Sigmoid colon (tissue), 7 donors: ENCODE data around the gene TSSK2. TPM values are rescaled to one million over a fixed set of nuclear protein-coding genes. Genes with fewer than 3 reads are reported as not detected.

Source experiments
- DNase-seq: peaks from one replicate; pipeline ENCODE4 v3.0.0-alpha.2; 2019
- H3K27ac ChIP-seq, 4 donors: fragments of 200-600 bp; sonication (generic); one replicate each; pipeline ENCODE4 v1.5.1; 2016 to 2019; ENCODE audit warnings: mild to moderate bottlenecking in 1 of 4
- H3K27me3 ChIP-seq, 3 donors: fragments of 200-600 bp; sonication (generic); one replicate each; pipeline ENCODE4 v1.5.1; 2019; ENCODE audit warnings: mild to moderate bottlenecking in 1 of 3
- H3K36me3 ChIP-seq, 4 donors: fragments of 200-600 bp; sonication (generic); one replicate each; pipeline ENCODE4 v1.5.1; 2016 to 2019
- H3K4me1 ChIP-seq, 4 donors: fragments of 200-600 bp; sonication (generic); one replicate each; pipeline ENCODE4 v1.5.1; 2017 to 2019
- H3K4me3 ChIP-seq, 4 donors: fragments of 200-600 bp; sonication (generic); one replicate each; pipeline ENCODE4 v1.5.1; 2017 to 2019; ENCODE audit warnings: mild to moderate bottlenecking in 2 of 4, moderate library complexity in 1 of 4
- H3K9me3 ChIP-seq, 4 donors: fragments of 200-600 bp in 3 of 4; sonication (generic) in 3 of 4; one replicate each; pipeline versions ENCODE4 v1.5.1 to v1.6.1; 2013 to 2019
- EP300 ChIP-seq, 4 donors: sonication (generic); formaldehyde crosslinking; IDR thresholded peaks; one replicate each; pipeline ENCODE4 v1.6.1; 2017; ENCODE audit warnings: antibody characterized with exemption in 4 of 4
- POLR2A ChIP-seq, 2 donors: fragments of 450-650 bp; IDR thresholded peaks; one replicate each; pipeline ENCODE4 v1.6.1; 2016; ENCODE audit warnings: antibody characterized with exemption in 2 of 2, mild to moderate bottlenecking in 2 of 2, moderate library complexity in 2 of 2
- POLR2AphosphoS5 ChIP-seq, 4 donors: sonication (generic); formaldehyde crosslinking; IDR thresholded peaks; one replicate each; pipeline ENCODE4 v1.6.1; 2017; ENCODE audit warnings: antibody characterized with exemption in 4 of 4
- WGBS, 2 donors: extraction: QIAGEN DNeasy Blood & Tissue Kit; methylation state at CpG; one replicate each; pipeline ENCODE4 v1.1.7; 2013; 5-methylcytosine and 5-hydroxymethylcytosine counted together
- intact Hi-C: fragments of 100-400 bp; cut with DNase I; formaldehyde crosslinking; loops from one replicate; pipeline ENCODE4 v1.15.1; 2023
- polyA plus RNA-seq, 3 donors: library from polyadenylated mRNA; stranded (reverse); fragments of 200-250 nt; gene quantifications; one replicate each; pipeline ENCODE4 v1.2.3, GENCODE V29; 2013
- total RNA-seq, 4 donors: library from RNA; depleted of rRNA; stranded (reverse); fragments of >200 nt; gene quantifications; one replicate each; pipeline ENCODE4 v1.1.0, GENCODE V29; 2016
- TF ChIP-seq, protein P1 (sequence below), 4 experiments: fragments of 450-650 bp in 3 of 4; fragments of 200-600 bp in 1 of 4; IDR thresholded peaks; one replicate each; pipeline ENCODE4 v1.5.1; 2016 to 2019; ENCODE audit warnings: antibody characterized with exemption in 4 of 4, mild to moderate bottlenecking in 3 of 4, moderate library complexity in 2 of 4
- donor health status: healthy with polysubstance abuse.
- donor health status: Bipolar disorder and iron deficiency.
- donor health status: healthy.

Gene TSSK2
- total and polyA plus RNA-seq, 7 donors, result 0.12 TPM; not detected in 6

DNA sequence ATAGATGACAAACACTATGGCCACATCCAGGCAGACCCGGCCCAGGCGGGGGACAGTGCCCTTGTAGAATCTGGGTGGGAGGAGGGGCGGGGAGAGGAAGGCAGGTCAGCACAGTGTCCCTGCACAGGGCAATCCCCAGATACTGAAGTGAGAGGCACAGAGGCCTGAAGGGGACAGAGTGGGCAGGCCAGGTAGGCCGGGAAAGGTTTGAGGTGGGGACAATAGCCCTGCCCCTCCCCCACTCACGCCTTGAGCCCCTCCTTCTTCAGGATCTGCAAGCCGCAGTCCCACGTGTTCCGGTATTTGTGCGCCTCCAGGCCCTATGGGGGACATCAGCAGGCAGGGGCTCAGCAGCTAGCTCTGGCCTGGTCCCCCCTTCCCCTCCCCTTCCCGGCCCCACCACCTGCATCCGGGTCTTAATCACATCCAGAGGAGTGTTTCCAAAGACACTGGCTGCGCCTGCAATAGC lies 45.1 kb downstream of the TSSK2 start:
- Histone ChIP-seq H3K9me3 (no peaks in the 10 kb centered on the region), H3K4me1 (peaks cover 0 to 64% (median 52%) of the 10 kb centered on the region in 4 donors), H3K4me3 (no peak overlapping the region), H3K36me3 (no peaks in the 10 kb centered on the region), H3K27ac (no peak overlapping the region), H3K27me3 (no peaks in the 10 kb centered on the region)
- WGBS, 2 donors, result 75 to 78% methylated on average over 12 of the region's 12 CpGs
- no peak for DNase-seq
- intact Hi-C loops, result loop anchor here (5.0 kb wide), 2 partner anchors 256 to 271 kb away; partner anchors contain the start of genes C22orf39, HIRA and MRPL40
- TF ChIP-seq, protein P1, sequence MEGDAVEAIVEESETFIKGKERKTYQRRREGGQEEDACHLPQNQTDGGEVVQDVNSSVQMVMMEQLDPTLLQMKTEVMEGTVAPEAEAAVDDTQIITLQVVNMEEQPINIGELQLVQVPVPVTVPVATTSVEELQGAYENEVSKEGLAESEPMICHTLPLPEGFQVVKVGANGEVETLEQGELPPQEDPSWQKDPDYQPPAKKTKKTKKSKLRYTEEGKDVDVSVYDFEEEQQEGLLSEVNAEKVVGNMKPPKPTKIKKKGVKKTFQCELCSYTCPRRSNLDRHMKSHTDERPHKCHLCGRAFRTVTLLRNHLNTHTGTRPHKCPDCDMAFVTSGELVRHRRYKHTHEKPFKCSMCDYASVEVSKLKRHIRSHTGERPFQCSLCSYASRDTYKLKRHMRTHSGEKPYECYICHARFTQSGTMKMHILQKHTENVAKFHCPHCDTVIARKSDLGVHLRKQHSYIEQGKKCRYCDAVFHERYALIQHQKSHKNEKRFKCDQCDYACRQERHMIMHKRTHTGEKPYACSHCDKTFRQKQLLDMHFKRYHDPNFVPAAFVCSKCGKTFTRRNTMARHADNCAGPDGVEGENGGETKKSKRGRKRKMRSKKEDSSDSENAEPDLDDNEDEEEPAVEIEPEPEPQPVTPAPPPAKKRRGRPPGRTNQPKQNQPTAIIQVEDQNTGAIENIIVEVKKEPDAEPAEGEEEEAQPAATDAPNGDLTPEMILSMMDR (IDR thresholded peaks at IDR 0.05), result no peak
- no peak for TF ChIP-seq EP300 (IDR thresholded peaks at IDR 0.05)
- TF ChIP-seq POLR2A (IDR thresholded peaks at IDR 0.05), result no peak
- no peak for TF ChIP-seq POLR2AphosphoS5 (IDR thresholded peaks at IDR 0.05)

DNA sequence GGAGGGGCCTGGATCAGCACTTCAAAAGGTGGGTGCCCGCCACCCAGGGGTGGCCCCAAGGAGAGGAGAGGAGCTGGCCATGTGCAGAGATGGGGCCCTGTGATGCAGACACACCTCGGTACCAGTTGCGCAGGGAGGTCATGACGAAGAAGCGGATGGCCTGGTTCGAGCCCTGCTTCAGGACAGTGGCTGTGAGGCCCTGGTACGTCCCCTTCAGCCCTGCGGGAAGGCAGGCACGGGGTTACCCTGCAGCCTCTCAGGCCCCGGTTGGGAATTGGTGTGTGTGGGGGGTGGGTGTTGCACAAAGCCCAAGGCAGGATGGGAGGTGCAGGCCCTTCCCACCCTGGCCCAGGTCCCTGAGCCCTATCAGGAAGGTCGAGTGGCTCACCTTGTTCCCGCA lies 45.6 kb downstream of the TSSK2 start:
- DNase-seq, result no peak
- no peak overlapping the region for H3K27ac ChIP-seq
- WGBS, 2 donors, result 78 to 89% methylated on average over 12 of the region's 12 CpGs
- H3K27me3 ChIP-seq, result no peaks in the 10 kb centered on the region
- TF ChIP-seq EP300 (IDR thresholded peaks at IDR 0.05) (no peak), POLR2A (IDR thresholded peaks at IDR 0.05) (no peak), POLR2AphosphoS5 (IDR thresholded peaks at IDR 0.05) (no peak)
- TF ChIP-seq, protein P1 (IDR thresholded peaks at IDR 0.05), result no peak
- H3K36me3 ChIP-seq, result no peaks in the 10 kb centered on the region
- no peak overlapping the region for H3K4me3 ChIP-seq
- H3K9me3 ChIP-seq, result no peaks in the 10 kb centered on the region
- intact Hi-C loops, result loop anchor here (5.0 kb wide), 2 partner anchors 256 to 271 kb away; partner anchors contain the start of genes C22orf39, HIRA and MRPL40
- H3K4me1 ChIP-seq, result peaks cover 0 to 62% (median 52%) of the 10 kb centered on the region in 4 donors

- H3K36me3 ChIP-seq, result no peaks in the 10 kb centered on the region
- peaks cover 0 to 56% (median 46%) of the 10 kb centered on the region in 4 donors for H3K4me1 ChIP-seq
- intact Hi-C loops, result loop anchor here (1.0 to 5.0 kb wide), 5 partner anchors 54 to 301 kb away; partner anchors contain the start of genes C22orf39, CDC45, CLTCL1 and HIRA
- TF ChIP-seq, protein P1 (IDR thresholded peaks at IDR 0.05), result no peak
- TF ChIP-seq POLR2AphosphoS5 (IDR thresholded peaks at IDR 0.05), result no peak
- no peak for TF ChIP-seq EP300 (IDR thresholded peaks at IDR 0.05)
- TF ChIP-seq POLR2A (IDR thresholded peaks at IDR 0.05), result no peak
- H3K27ac ChIP-seq, result peak overlapping the region; percentile 90 to 96 (median 94)
- no peaks in the 10 kb centered on the region for H3K9me3 ChIP-seq
- peak overlapping the region; percentile 78 to 94 (median 83) for H3K4me3 ChIP-seq
- no peaks in the 10 kb centered on the region for H3K27me3 ChIP-seq
- WGBS, 2 donors, result 17 to 36% methylated on average over 55 of the region's 55 CpGs
- DNase-seq, result peak; percentile 65
These were observed 46.3 kb downstream of the TSSK2 start for GRCh38 chr22:19177164-19178064.

DNA sequence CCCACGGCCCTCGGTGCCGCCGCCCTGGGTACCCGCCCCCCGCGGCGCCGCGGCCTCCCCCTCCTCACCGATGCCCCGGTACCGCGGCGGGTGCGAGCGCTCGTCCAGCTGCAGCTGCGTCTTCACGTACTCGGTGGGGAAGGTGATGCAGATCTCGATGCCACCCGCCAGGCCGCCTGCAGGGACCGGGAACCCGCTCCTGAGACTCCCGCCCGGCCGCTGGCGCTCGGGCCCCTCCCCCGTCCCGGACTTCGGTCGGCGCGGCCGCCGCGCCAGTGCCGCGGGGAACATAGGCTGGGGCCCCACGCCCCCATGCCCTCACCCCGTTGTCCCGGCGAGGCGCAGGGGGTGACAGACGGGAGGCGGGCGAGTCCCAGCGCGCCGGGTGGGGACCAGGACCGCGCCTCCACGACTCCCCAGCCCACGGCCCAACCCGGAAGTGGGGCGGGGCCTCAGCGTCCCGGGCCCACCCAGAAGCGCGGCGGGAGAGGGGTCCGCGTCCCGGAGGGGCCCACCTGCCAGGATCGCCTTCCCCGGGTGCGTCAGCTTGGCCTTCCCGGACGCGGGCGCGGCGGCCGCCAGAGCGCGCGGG lies 47.1 kb downstream of the TSSK2 start:
- no peaks in the 10 kb centered on the region for H3K27me3 ChIP-seq
- H3K4me3 ChIP-seq, result peak overlapping the region; percentile 78 to 94 (median 83)
- WGBS, 2 donors, result 0 to 1% methylated on average over 80 of the region's 80 CpGs
- H3K9me3 ChIP-seq, result no peaks in the 10 kb centered on the region
- no peak for TF ChIP-seq POLR2AphosphoS5 (IDR thresholded peaks at IDR 0.05)
- TF ChIP-seq, protein P1 (IDR thresholded peaks at IDR 0.05), result no peak
- TF ChIP-seq EP300 (IDR thresholded peaks at IDR 0.05), result no peak
- TF ChIP-seq POLR2A (IDR thresholded peaks at IDR 0.05), result no peak
- DNase-seq, result peak; percentile 80
- intact Hi-C loops, result loop anchor here (1.0 to 5.0 kb wide), 5 partner anchors 55 to 301 kb away; partner anchors contain the start of genes C22orf39, CDC45, CLTCL1 and HIRA
- peak overlapping the region; percentile 90 to 96 (median 94) for H3K27ac ChIP-seq
- no peaks in the 10 kb centered on the region for H3K36me3 ChIP-seq
- peaks cover 0 to 48% (median 39%) of the 10 kb centered on the region in 4 donors for H3K4me1 ChIP-seq
